Endothelial cell of umbilical vein (primary cell): Measurements from ENCODE around the gene AJUBA. TPM values are rescaled to one million over a fixed set of nuclear protein-coding genes. Genes with fewer than 3 reads are reported as not detected.

ENCODE experiments used
- BruUV-seq: library from RNA; stranded (reverse); fragments of 400-500 nt; replicated peaks from 2 replicates; lab custom pipeline; 2021; lab: Mats Ljungman, UMichigan
- CTCF ChIA-PET: fragments of 300-600, 350-600 bp; sonication (Branson Sonifier 250); formaldehyde crosslinking; loops from one replicate; lab custom pipeline; 2021; ENCODE audit warnings: antibody characterized with exemption, inconsistent platforms; lab: Charles Lee
- POLR2A ChIA-PET: fragments of 300-600, 350-600 bp; sonication (Branson Sonifier 250); formaldehyde crosslinking; loops from one replicate; lab custom pipeline; 2021; ENCODE audit warnings: antibody characterized with exemption, inconsistent platforms; lab: Charles Lee
- DNase-seq: peaks from one replicate; pipeline ENCODE4 v3.0.0-alpha.2; 2011; ENCODE audit warnings: low read depth, low spot score
- FAIRE-seq: peaks from 2 replicates; lab custom pipeline; 2011; peaks lifted over from hg19 to GRCh38; lab: Jason Lieb, UNC
- H2AFZ ChIP-seq: 2 replicates; pipeline ENCODE4 v1.6.0; 2012; ENCODE audit warnings: low read depth, low read length, control low read depth, inconsistent platforms
- H3K27ac ChIP-seq: 2 replicates; pipeline ENCODE4 v1.5.1; 2011; ENCODE audit warnings: low read depth, mild to moderate bottlenecking, control low read depth, low read length, moderate library complexity; ENCODE audit not compliant: insufficient read depth
- H3K27me3 ChIP-seq, 2 experiments: 2 replicates each; pipeline versions ENCODE4 v1.6.0 to v1.6.1; 2011; ENCODE audit warnings: low read length in 2 of 2, mixed read lengths in 1 of 2; ENCODE audit not compliant: control insufficient read depth in 2 of 2, insufficient read depth in 2 of 2
- H3K36me3 ChIP-seq, 2 experiments: 2 replicates in 1 of 2; 3 replicates in 1 of 2; pipeline ENCODE4 v1.5.1; 2011; ENCODE audit warnings: low read length in 2 of 2, mild to moderate bottlenecking in 1 of 2, moderate library complexity in 1 of 2; ENCODE audit not compliant: control insufficient read depth in 2 of 2, insufficient read depth in 2 of 2; ENCODE audit errors: extremely low read depth in 1 of 2
- H3K4me1 ChIP-seq: 3 replicates; pipeline ENCODE4 v1.5.1; 2011; ENCODE audit warnings: mild to moderate bottlenecking, low read length; ENCODE audit not compliant: control insufficient read depth, insufficient read depth; ENCODE audit errors: extremely low read depth
- H3K4me2 ChIP-seq: 2 replicates; pipeline ENCODE4 v1.6.1; 2011; ENCODE audit warnings: low read length, control low read depth, mixed read lengths; ENCODE audit not compliant: insufficient read depth
- H3K4me3 ChIP-seq, 3 experiments: fragments of 200-600 bp in 1 of 3; sonication (generic), shearing (Covaris generic) in 1 of 3; replicated peaks in 1 of 3; 2 replicates each; pipeline ENCODE4 v1.5.1; 2011 to 2016; ENCODE audit warnings: control low read depth in 3 of 3, low read length in 3 of 3, mild to moderate bottlenecking in 2 of 3, inconsistent platforms in 1 of 3, low read depth in 1 of 3, moderate library complexity in 1 of 3; ENCODE audit not compliant: insufficient read depth in 1 of 3
- H3K79me2 ChIP-seq: 2 replicates; pipeline ENCODE4 v1.6.0; 2012; ENCODE audit warnings: low read length, inconsistent platforms; ENCODE audit not compliant: control insufficient read depth, insufficient read depth
- H3K9ac ChIP-seq: replicated peaks from 2 replicates; pipeline ENCODE3; 2011; ENCODE audit warnings: low read length, control low read depth; ENCODE audit not compliant: insufficient read depth; ENCODE audit errors: extremely low read depth
- H3K9me1 ChIP-seq: replicated peaks from 3 replicates; pipeline ENCODE4 v1.6.0; 2011; ENCODE audit warnings: mild to moderate bottlenecking, low read length; ENCODE audit not compliant: control insufficient read depth, insufficient read depth; ENCODE audit errors: extremely low read depth
- H3K9me3 ChIP-seq: replicated peaks from 2 replicates; pipeline ENCODE4 v1.5.1; 2012; ENCODE audit warnings: low read length, inconsistent platforms; ENCODE audit not compliant: control insufficient read depth, insufficient read depth
- H4K20me1 ChIP-seq: replicated peaks from 2 replicates; pipeline ENCODE3; 2011; ENCODE audit warnings: mild to moderate bottlenecking, low read length; ENCODE audit not compliant: control insufficient read depth, insufficient read depth; ENCODE audit errors: extremely low read depth
- EZH2 ChIP-seq: IDR thresholded peaks from 2 replicates; pipeline ENCODE4 v1.6.1; 2012; ENCODE audit warnings: borderline replicate concordance, low read depth, mild to moderate bottlenecking, moderate library complexity, low read length, inconsistent platforms; ENCODE audit not compliant: severe bottlenecking
- FOS ChIP-seq: IDR thresholded peaks from 2 replicates; pipeline ENCODE4 v1.6.1; 2011; ENCODE audit warnings: mild to moderate bottlenecking, low read length, moderate library complexity, borderline replicate concordance; ENCODE audit not compliant: insufficient read depth
- GATA2 ChIP-seq: IDR thresholded peaks from 2 replicates; pipeline ENCODE4 v1.7.0; 2011; ENCODE audit warnings: low read depth, mild to moderate bottlenecking, moderate library complexity, mixed read lengths, low read length; ENCODE audit not compliant: insufficient read length, insufficient read depth
- JUN ChIP-seq: IDR thresholded peaks from 2 replicates; pipeline ENCODE4 v1.6.1; 2011; ENCODE audit warnings: borderline replicate concordance, low read depth; ENCODE audit not compliant: insufficient read length, insufficient read depth
- MAX ChIP-seq: IDR thresholded peaks from 2 replicates; pipeline ENCODE4 v1.6.1; 2011; ENCODE audit not compliant: insufficient read depth, insufficient read length
- MYC ChIP-seq: IDR thresholded peaks from one replicate; pipeline ENCODE4 v1.6.1; 2011; ENCODE audit warnings: mild to moderate bottlenecking, low read depth, low read length
- POLR2A ChIP-seq: IDR thresholded peaks from 2 replicates; pipeline ENCODE4 v1.6.1; 2012; ENCODE audit warnings: low read depth, mild to moderate bottlenecking, control low read depth, low read length
- POLR2AphosphoS5 ChIP-seq: IDR thresholded peaks from 2 replicates; pipeline ENCODE4 v1.6.1; 2012; ENCODE audit warnings: low read depth, mild to moderate bottlenecking, control low read depth, low read length, moderate library complexity; ENCODE audit not compliant: insufficient read depth
- dilution Hi-C: fragments of 300-500 bp; cut with MboI; formaldehyde crosslinking; loops from one replicate; pipeline ENCODE4 v1.15.0; 2019; ENCODE audit warnings: low sequenced_read_pairs; ENCODE audit not compliant: extremely low pct_ligation_motif_present
- intact Hi-C: fragments of 100-400 bp; cut with micrococcal nuclease; formaldehyde crosslinking; loops from one replicate; pipeline ENCODE4 v1.10.0; 2022
- polyA plus RNA-seq, 4 experiments: library from polyadenylated mRNA; depleted of rRNA in 3 of 4; stranded (reverse) in 3 of 4; unstranded in 1 of 4; fragments of >200 nt; gene quantifications; 2 replicates each; pipeline versions ENCODE4 v1.2.1 to v1.2.3, GENCODE V29; 2011 to 2012; ENCODE audit warnings: missing spikeins in 1 of 4
- total RNA-seq: library from RNA; stranded (reverse); gene quantifications from 2 replicates; pipeline ENCODE4 v1.2.3, GENCODE V29; 2021
- TF ChIP-seq, protein P1 (sequence below), 2 donors: IDR thresholded peaks; 1 replicate in 1 of 2; 2 replicates in 1 of 2; pipeline ENCODE4 v1.5.1; 2011; ENCODE audit warnings: low read length in 2 of 2, mild to moderate bottlenecking in 2 of 2, moderate library complexity in 2 of 2, control low read depth in 1 of 2, inconsistent platforms in 1 of 2, low read depth in 1 of 2; ENCODE audit not compliant: insufficient read depth in 1 of 2; ENCODE audit errors: extremely low read depth in 1 of 2

The AJUBA gene
- total and polyA plus RNA-seq, 2 donors (not counting 3 experiments of a cell fraction or from before 2014, with no cell fraction given), result 50.0 to 61.7 TPM

GRCh38 chr14:22985894-22986507, 3.6 kb upstream of the AJUBA start:
- peaks cover 6% of the 10 kb centered on the region for H3K4me1 ChIP-seq
- H3K27me3 ChIP-seq, result no peaks in the 10 kb centered on the region
- ChIA-PET CTCF (interaction anchor here (0.6 to 17.1 kb wide), 59 partner anchors 9 to 600 kb away, joined by 3 to 1071 read pairs (median 7); partner anchors contain the start of genes ACIN1, C14orf119, CDH24 and HAUS4), POLR2A (interaction anchor here (0.8 to 1.5 kb wide), 6 partner anchors 9 to 83 kb away, joined by 3 to 13 read pairs (median 4); partner anchors contain the start of gene CDH24)
- H3K9ac ChIP-seq, result no peak overlapping the region
- no peaks in the 10 kb centered on the region for H3K9me1 ChIP-seq
- H3K9me3 ChIP-seq, result no peaks in the 10 kb centered on the region
- no peak overlapping the region for H3K27ac ChIP-seq
- intact Hi-C loops (loop anchor here (1.0 to 10.0 kb wide), 2 partner anchors 72 to 199 kb away; partner anchors contain the start of gene SLC7A8), dilution Hi-C loops (loop anchor here (10.0 kb wide), 1 partner anchor 79 kb away; no protein-coding TSS in a partner anchor)
- TF ChIP-seq MYC (no peak), MAX (no peak), EZH2 (no peak), POLR2AphosphoS5 (no peak), FOS (no peak), GATA2 (no peak), JUN (no peak), POLR2A (no peak)
- TF ChIP-seq, protein P1, sequence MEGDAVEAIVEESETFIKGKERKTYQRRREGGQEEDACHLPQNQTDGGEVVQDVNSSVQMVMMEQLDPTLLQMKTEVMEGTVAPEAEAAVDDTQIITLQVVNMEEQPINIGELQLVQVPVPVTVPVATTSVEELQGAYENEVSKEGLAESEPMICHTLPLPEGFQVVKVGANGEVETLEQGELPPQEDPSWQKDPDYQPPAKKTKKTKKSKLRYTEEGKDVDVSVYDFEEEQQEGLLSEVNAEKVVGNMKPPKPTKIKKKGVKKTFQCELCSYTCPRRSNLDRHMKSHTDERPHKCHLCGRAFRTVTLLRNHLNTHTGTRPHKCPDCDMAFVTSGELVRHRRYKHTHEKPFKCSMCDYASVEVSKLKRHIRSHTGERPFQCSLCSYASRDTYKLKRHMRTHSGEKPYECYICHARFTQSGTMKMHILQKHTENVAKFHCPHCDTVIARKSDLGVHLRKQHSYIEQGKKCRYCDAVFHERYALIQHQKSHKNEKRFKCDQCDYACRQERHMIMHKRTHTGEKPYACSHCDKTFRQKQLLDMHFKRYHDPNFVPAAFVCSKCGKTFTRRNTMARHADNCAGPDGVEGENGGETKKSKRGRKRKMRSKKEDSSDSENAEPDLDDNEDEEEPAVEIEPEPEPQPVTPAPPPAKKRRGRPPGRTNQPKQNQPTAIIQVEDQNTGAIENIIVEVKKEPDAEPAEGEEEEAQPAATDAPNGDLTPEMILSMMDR (IDR thresholded peaks at IDR 0.05; ENCODE audit: extremely low read depth in 1 of 2, insufficient read depth in 1 of 2, low read depth in 1 of 2, low read length in 2 of 2), result no peak
- H3K4me2 ChIP-seq, result no peak overlapping the region
- no peak overlapping the region for H2AFZ ChIP-seq
- DNase-seq (no peak), FAIRE-seq (no peak)
- no peak overlapping the region for H3K4me3 ChIP-seq
- H3K79me2 ChIP-seq, result peaks cover 13% of the 10 kb centered on the region
- no TSS peak for BruUV-seq
- no peaks in the 10 kb centered on the region for H3K36me3 ChIP-seq
- no peaks in the 10 kb centered on the region for H4K20me1 ChIP-seq
